Upper lobe of left lung (tissue), 6 donors: ENCODE measurements around the gene ITGA11. TPM values are rescaled to one million over a fixed set of nuclear protein-coding genes. Genes with fewer than 3 reads are reported as not detected.

Experiments
- ATAC-seq, 2 donors: fragments of 200-7000 bp; cut with Tn5 transposase; one replicate each; pipeline ENCODE4 v1.9.1; 2022; ENCODE audit warnings: mild to moderate bottlenecking in 2 of 2, moderate library complexity in 2 of 2; ENCODE audit not compliant: low FRiP score in 2 of 2
- DNase-seq, 2 donors: peaks; one replicate each; pipeline ENCODE4 v3.0.0-alpha.2; 2019 to 2020
- H3K27ac ChIP-seq, 4 donors: fragments of 200-600 bp; sonication (generic); one replicate each; pipeline ENCODE4 v1.5.1; 2016 to 2019
- H3K27me3 ChIP-seq, 4 donors: fragments of 200-600 bp; sonication (generic); one replicate each; pipeline ENCODE4 v1.5.1; 2017 to 2019
- H3K36me3 ChIP-seq, 4 donors: fragments of 200-600 bp; sonication (generic); one replicate each; pipeline ENCODE4 v1.5.1; 2016 to 2019
- H3K4me1 ChIP-seq, 4 donors: fragments of 200-600 bp; sonication (generic); one replicate each; pipeline ENCODE4 v1.5.1; 2018 to 2019
- H3K4me3 ChIP-seq, 4 donors: fragments of 200-600 bp; sonication (generic); one replicate each; pipeline ENCODE4 v1.5.1; 2017 to 2019; ENCODE audit warnings: mild to moderate bottlenecking in 2 of 4, moderate library complexity in 1 of 4
- H3K9me3 ChIP-seq, 4 donors: fragments of 200-600 bp; sonication (generic); one replicate each; pipeline ENCODE4 v1.5.1; 2018 to 2019
- EP300 ChIP-seq, 4 donors: sonication (generic); formaldehyde crosslinking; IDR thresholded peaks; one replicate each; pipeline ENCODE4 v1.5.1; 2017; ENCODE audit warnings: antibody characterized with exemption in 4 of 4, control low read depth in 2 of 4
- POLR2A ChIP-seq, 4 donors: fragments of 450-650 bp; IDR thresholded peaks; one replicate each; pipeline ENCODE4 v1.5.1; 2016 to 2017; ENCODE audit warnings: antibody characterized with exemption in 4 of 4, mild to moderate bottlenecking in 2 of 4
- POLR2AphosphoS5 ChIP-seq, 2 donors: sonication (generic); formaldehyde crosslinking; IDR thresholded peaks; one replicate each; pipeline ENCODE4 v1.5.1; 2017; ENCODE audit warnings: antibody characterized with exemption in 2 of 2
- WGBS, 2 donors: methylation state at CpG; one replicate each; pipeline ENCODE4 v1.1.5; 2017 to 2018; 5-methylcytosine and 5-hydroxymethylcytosine counted together
- total RNA-seq, 6 donors: library from RNA; depleted of rRNA in 4 of 6; stranded (reverse); fragments of >200 nt in 4 of 6; gene quantifications; one replicate each; pipeline versions ENCODE4 v1.1.0 to v1.2.1, GENCODE V29; 2016 to 2021
- TF ChIP-seq, protein P1 (sequence below), 6 experiments: fragments of 450-650 bp in 4 of 6; fragments of 200-600 bp in 2 of 6; sonication (generic) in 2 of 6; IDR thresholded peaks; one replicate each; pipeline ENCODE4 v1.5.1; 2016 to 2019; ENCODE audit warnings: antibody characterized with exemption in 6 of 6
- donor health status: DM: no; HTN: no; CAD: no; lungs with moderate emphysema.
- donor health status: DM: no; HTN: yes; CAD: no; lungs with severe emphysema.

ITGA11 gene
- total RNA-seq, 6 donors from 2014 or later: 0.49 to 6.9 (median 1.4) TPM

DNA sequence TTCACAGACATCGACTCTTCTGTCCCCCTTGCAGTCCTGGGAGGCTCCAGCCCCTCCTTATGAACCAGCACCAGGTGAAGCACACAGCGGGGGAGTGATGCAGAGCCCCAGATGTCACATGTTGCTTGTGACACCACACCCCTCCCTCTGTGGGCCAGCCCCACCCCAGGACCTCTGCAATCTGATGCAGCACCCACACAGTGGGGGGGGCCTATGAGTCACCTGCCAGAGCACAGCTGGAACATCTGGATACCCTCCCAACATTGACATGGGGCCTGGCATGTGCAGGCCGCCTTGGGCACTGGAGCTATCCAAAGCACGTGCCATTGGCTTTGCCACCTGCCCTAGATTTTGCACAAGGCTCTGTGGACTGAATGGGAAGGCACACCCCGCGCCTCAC lies 83.9 kb downstream of the ITGA11 start:
- H3K27me3 ChIP-seq: no peaks in the 10 kb centered on the region
- H3K27ac ChIP-seq: no peak overlapping the region
- TF ChIP-seq EP300 (IDR thresholded peaks at IDR 0.05): no peak
- TF ChIP-seq POLR2A (IDR thresholded peaks at IDR 0.05): no peak
- H3K4me1 ChIP-seq: peaks cover 0 to 8% (median 3%) of the 10 kb centered on the region in 4 donors
- no peaks in the 10 kb centered on the region for H3K36me3 ChIP-seq
- no peak overlapping the region for H3K4me3 ChIP-seq
- ATAC-seq (peak in 1 of 2 donors; percentile 20), DNase-seq (no peak)
- WGBS, 2 donors: 94 to 100% methylated on average over 1 to 5 of the region's 6 CpGs
- no peaks in the 10 kb centered on the region for H3K9me3 ChIP-seq

DNA sequence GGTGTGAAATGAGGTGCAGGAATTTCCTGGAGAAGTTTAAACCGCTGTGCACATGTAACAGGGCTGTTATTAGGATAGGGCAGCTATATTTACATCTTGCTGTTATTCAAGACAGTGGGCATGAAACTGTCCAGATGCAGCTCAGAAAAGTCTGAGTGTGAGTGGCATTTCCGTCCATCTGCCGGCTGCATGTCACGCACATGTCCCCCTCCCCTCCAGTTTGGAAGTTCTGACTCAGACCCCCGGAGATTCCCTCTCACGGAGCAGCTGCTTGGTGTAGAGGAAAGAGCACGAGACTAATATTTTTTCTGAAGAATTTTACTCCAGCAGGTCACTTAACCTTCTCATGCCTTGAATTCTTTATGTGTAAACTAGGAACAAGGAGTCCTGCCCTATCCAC lies 84.6 kb downstream of the ITGA11 start:
- DNase-seq (no peak), ATAC-seq (no peak)
- 74 to 80% methylated on average over 7 of the region's 7 CpGs for WGBS, 2 donors
- no peaks in the 10 kb centered on the region for H3K9me3 ChIP-seq
- no peak overlapping the region for H3K27ac ChIP-seq
- H3K36me3 ChIP-seq: no peaks in the 10 kb centered on the region
- H3K27me3 ChIP-seq: no peaks in the 10 kb centered on the region
- H3K4me1 ChIP-seq: peaks cover 0 to 9% (median 4%) of the 10 kb centered on the region in 4 donors
- no peak overlapping the region for H3K4me3 ChIP-seq
- no peak for TF ChIP-seq EP300 (IDR thresholded peaks at IDR 0.05)
- no peak for TF ChIP-seq POLR2AphosphoS5 (IDR thresholded peaks at IDR 0.05)

DNA sequence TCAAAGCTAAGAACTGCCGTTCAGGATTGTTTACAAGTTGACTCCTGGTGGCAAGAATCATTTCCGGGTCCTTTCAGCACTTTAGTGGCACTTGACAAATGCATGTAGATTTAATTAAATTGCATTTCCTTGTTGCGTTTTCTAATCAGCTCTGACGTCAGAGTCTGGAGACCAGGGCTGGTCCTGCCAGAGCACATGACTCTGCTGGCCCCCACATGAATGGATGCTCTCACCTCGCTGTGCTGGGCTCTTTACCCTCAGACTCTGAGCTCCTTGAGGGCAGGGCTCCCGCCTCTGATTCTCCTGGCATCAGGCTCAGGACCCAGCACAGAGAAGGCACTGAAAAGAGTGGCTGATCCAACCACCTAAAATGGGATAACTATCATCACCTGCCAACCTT lies 85.0 kb downstream of the ITGA11 start:
- no peaks in the 10 kb centered on the region for H3K27me3 ChIP-seq
- H3K4me1 ChIP-seq: peaks cover 0 to 11% (median 5%) of the 10 kb centered on the region in 4 donors
- no peak overlapping the region for H3K27ac ChIP-seq
- no peaks in the 10 kb centered on the region for H3K9me3 ChIP-seq
- 50 to 62% methylated on average over 6 of the region's 6 CpGs for WGBS, 2 donors
- ATAC-seq (no peak), DNase-seq (no peak)
- H3K4me3 ChIP-seq: no peak overlapping the region
- no peaks in the 10 kb centered on the region for H3K36me3 ChIP-seq
- TF ChIP-seq, protein P1, sequence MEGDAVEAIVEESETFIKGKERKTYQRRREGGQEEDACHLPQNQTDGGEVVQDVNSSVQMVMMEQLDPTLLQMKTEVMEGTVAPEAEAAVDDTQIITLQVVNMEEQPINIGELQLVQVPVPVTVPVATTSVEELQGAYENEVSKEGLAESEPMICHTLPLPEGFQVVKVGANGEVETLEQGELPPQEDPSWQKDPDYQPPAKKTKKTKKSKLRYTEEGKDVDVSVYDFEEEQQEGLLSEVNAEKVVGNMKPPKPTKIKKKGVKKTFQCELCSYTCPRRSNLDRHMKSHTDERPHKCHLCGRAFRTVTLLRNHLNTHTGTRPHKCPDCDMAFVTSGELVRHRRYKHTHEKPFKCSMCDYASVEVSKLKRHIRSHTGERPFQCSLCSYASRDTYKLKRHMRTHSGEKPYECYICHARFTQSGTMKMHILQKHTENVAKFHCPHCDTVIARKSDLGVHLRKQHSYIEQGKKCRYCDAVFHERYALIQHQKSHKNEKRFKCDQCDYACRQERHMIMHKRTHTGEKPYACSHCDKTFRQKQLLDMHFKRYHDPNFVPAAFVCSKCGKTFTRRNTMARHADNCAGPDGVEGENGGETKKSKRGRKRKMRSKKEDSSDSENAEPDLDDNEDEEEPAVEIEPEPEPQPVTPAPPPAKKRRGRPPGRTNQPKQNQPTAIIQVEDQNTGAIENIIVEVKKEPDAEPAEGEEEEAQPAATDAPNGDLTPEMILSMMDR (IDR thresholded peaks at IDR 0.05): no peak
- TF ChIP-seq EP300 (IDR thresholded peaks at IDR 0.05) (no peak), POLR2AphosphoS5 (IDR thresholded peaks at IDR 0.05) (no peak), POLR2A (IDR thresholded peaks at IDR 0.05) (no peak)

DNA sequence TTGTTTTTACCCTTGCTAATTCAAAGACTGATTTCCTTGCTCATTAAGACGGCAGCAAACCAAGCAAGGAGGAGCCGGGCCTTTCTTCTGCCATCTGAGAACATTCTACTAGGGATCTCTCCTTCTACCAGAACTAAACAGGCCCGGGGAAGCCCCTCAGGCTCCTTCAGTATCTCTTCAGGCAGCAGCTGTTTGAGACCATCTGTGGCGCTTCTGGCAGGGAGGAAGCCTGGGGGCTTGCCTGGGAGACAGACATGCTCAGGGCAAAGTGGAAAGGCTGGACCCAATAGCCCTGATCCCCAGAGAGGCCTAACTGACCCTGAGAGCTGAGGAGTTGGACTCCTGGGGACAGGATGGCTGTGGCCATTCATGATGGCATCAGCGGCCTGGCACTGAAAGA lies 86.5 kb downstream of the ITGA11 start:
- DNase-seq: no peak
- no peak overlapping the region for H3K27ac ChIP-seq

DNA sequence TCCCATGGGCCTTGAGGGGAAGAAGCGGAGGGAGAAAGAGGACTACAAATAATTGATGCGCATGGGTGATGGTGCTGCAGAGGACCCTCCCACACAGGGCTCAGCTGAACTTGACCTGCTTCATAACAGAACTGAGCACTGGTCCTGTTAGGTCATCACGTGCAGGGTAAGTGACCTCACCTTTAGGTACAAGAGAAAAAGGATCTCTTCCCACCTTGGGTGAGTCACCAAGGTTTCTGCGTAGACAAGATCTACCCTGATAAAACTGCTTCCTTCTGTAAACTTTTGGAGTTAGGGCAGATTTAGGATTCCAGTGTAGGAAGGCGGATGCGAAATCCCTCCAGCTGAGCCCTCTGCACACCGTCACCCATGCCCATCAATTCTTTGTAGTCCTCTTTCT lies 87.4 kb downstream of the ITGA11 start:
- ATAC-seq: no peak
- Histone ChIP-seq H3K4me3 (no peak overlapping the region), H3K36me3 (no peaks in the 10 kb centered on the region), H3K4me1 (peaks cover 0 to 17% (median 11%) of the 10 kb centered on the region in 4 donors), H3K27ac (no peak overlapping the region), H3K9me3 (no peaks in the 10 kb centered on the region), H3K27me3 (no peaks in the 10 kb centered on the region)
- DNase-seq: no peak
- no peak for TF ChIP-seq EP300 (IDR thresholded peaks at IDR 0.05)
- no peak for TF ChIP-seq POLR2A (IDR thresholded peaks at IDR 0.05)
- TF ChIP-seq, protein P1 (IDR thresholded peaks at IDR 0.05): no peak
- TF ChIP-seq POLR2AphosphoS5 (IDR thresholded peaks at IDR 0.05): no peak
- 94 to 95% methylated on average over 7 of the region's 7 CpGs for WGBS, 2 donors

More for the DNA sequence above, 86.5 kb downstream of the ITGA11 start:
- Histone ChIP-seq H3K4me3 (no peak overlapping the region), H3K27me3 (no peaks in the 10 kb centered on the region), H3K9me3 (no peaks in the 10 kb centered on the region), H3K36me3 (no peaks in the 10 kb centered on the region), H3K4me1 (peaks cover 0 to 17% (median 11%) of the 10 kb centered on the region in 4 donors)
- WGBS, 2 donors: 87 to 88% methylated on average over 3 to 5 of the region's 5 CpGs
- no peak for ATAC-seq
- TF ChIP-seq POLR2A (IDR thresholded peaks at IDR 0.05) (no peak), POLR2AphosphoS5 (IDR thresholded peaks at IDR 0.05) (no peak), EP300 (IDR thresholded peaks at IDR 0.05) (no peak)
- TF ChIP-seq, protein P1 (IDR thresholded peaks at IDR 0.05): no peak

DNA sequence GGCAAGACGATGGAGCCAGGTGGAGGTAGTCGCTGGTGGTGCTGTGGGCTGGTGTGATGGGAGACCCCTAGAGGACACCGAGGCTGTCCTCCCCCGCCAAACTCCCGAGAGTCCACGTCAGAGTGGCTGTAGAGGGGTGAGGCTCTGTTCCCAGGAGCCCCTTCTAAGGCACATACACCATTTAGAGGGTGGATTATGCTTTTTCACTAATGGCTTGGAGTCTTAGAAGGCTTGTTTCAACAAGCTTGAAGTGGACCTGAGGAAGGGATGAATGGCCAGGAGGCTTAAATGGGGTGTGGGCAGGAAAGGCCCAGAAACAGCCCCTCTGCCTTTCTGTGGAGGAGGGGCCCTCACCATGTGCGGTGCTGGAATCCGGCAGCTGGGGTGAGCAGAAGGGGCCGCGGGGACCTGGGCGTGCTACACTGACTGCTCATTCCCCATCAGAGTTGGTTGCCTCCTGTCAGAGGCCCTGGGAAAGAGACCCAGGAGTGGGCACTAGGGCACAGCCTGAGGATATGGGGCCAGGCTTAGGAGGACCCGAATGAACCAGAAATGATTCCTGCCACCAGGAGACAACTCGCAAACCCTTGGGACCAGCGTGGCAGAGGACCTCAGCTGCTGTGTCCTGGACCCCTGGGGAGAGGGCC lies 88.3 kb downstream of the ITGA11 start:
- no peaks in the 10 kb centered on the region for H3K27me3 ChIP-seq
- DNase-seq: no peak

More for the DNA sequence above, 88.3 kb downstream of the ITGA11 start:
- no peaks in the 10 kb centered on the region for H3K36me3 ChIP-seq
- no peak for ATAC-seq
- TF ChIP-seq EP300 (IDR thresholded peaks at IDR 0.05): no peak
- TF ChIP-seq, protein P1 (IDR thresholded peaks at IDR 0.05): no peak
- no peak for TF ChIP-seq POLR2A (IDR thresholded peaks at IDR 0.05)
- TF ChIP-seq POLR2AphosphoS5 (IDR thresholded peaks at IDR 0.05): no peak
- H3K4me3 ChIP-seq: no peak overlapping the region
- H3K4me1 ChIP-seq: peaks cover 0 to 17% (median 10%) of the 10 kb centered on the region in 4 donors
- WGBS, 2 donors: 87 to 96% methylated on average over 5 to 14 of the region's 14 CpGs
- H3K27ac ChIP-seq: no peak overlapping the region
- no peaks in the 10 kb centered on the region for H3K9me3 ChIP-seq
